GM21526 (cell line): ENCODE results near the gene SH3D19.

ENCODE experiments used
- ATAC-seq: cut with Tn5 transposase; IDR thresholded peaks from one replicate; pipeline ENCODE4 v1.9.1; 2021; ENCODE audit warnings: moderate library complexity; ENCODE audit not compliant: unreplicated experiment, low FRiP score

Gene SH3D19, protein sequence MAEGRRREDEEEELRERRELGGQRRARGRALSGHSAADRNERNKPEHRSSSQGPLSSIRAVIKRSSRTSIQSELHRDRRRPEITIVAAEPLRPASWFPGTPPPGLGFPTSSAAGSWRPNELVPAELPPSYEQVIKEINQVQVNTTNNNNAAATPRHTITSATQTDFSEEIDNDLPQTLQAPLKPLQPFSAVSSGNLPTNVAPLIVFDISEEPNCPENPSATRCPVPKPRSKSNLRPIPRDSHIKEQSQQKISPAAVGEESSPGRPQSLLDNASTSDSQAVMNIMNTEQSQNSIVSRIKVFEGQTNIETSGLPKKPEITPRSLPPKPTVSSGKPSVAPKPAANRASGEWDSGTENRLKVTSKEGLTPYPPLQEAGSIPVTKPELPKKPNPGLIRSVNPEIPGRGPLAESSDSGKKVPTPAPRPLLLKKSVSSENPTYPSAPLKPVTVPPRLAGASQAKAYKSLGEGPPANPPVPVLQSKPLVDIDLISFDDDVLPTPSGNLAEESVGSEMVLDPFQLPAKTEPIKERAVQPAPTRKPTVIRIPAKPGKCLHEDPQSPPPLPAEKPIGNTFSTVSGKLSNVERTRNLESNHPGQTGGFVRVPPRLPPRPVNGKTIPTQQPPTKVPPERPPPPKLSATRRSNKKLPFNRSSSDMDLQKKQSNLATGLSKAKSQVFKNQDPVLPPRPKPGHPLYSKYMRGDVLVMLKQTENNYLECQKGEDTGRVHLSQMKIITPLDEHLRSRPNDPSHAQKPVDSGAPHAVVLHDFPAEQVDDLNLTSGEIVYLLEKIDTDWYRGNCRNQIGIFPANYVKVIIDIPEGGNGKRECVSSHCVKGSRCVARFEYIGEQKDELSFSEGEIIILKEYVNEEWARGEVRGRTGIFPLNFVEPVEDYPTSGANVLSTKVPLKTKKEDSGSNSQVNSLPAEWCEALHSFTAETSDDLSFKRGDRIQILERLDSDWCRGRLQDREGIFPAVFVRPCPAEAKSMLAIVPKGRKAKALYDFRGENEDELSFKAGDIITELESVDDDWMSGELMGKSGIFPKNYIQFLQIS

DNA sequence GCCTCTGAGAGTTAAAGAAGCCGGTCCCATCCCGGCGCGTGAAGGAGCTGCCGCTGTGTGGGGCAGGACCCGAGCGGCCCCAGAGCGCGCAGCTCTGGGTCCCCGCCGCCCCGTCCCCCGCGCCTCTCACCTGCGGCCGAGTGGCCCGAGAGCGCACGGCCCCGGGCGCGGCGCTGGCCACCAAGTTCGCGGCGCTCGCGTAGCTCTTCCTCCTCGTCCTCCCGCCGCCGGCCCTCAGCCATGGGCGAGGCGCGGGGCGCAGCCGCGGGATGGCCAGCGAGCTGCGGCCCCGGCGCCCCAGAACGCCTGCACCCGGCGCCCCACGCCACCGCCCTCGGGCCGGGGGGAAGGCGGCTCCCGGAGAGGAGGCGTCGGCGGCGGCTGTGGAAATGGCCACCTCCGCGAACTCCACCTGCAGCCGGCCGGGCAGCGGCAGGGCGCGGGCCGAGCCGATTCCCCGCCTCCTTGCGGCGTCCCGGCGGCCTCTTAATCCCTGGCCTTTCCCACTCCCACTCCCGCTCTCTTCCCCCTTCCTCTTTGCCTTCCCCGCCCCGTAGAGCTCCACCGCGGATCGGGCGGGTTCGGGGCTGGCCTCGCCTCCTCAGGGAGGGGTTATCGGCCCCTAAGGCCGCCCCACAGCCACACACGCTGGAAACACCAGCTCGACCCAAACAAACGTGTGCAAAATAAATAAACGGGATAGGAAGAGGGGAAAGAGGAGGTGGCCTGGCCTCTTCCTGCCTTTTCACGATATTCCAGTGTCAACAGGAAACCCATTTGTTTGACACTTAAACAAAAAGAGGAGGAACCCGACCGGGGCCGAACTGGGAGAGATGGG, at the start of gene SH3D19:
TSS of gene SH3D19 (minus strand) at position 495 of the 838 bp plus-strand sequence. CDS start at position 242, 253 bp downstream.
- ATAC-seq = no peak

DNA sequence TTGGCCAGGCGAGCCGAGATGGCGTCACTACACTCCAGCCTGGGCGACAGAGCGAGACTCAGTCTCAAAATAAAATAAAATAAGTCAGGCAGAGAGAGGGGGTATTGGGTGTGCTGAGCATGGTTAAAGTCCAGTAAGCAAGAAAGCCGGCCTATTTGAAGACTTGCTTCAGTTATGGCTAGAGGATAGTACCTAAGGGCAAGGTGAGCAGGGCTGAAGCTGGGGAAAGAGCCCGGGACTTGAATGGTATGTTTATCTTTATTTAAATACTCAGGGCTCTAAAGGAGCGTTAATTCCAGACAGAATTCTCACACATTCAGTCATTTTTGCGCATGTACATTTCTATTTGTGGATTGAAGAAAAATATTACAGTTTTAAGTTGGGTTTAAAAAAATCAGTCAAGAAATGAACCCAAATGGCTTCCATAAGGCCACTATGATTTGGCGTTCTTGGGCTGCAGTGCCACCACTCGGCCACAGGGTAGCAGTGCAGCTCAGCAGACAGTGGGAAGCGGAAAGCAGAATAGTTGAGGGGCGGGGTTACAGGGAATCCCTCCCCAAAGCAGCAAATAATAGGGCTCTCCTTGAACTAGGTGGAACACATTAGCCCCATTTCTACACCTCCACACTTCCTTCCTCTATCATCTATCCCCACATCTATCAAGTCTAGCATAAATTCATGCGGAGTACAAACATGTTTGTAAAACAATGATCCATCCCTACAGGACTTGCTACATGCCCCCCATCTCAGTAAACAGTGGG, 37.2 kb upstream of the SH3D19 start:
- peak; percentile 96 for ATAC-seq

DNA sequence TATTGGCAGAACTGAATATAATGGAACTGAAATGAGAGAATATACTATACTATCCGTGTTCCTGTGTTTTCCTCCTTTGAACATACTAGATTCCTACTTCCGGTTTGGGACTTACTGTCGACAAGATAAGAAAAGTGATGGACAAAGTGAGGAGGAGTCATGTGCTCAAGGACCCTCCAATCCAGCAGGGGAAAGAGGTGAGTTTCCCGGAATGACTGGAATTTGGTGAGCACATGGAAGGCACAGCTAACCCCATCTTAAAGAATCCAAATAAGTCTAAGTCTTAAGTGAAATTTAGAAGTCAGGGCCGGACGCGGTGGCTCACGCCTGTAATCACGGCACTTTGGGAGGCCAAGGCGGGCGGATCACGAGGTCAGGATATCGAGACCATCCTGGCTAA, 36.6 kb upstream of the SH3D19 start:
- ATAC-seq = no peak

DNA sequence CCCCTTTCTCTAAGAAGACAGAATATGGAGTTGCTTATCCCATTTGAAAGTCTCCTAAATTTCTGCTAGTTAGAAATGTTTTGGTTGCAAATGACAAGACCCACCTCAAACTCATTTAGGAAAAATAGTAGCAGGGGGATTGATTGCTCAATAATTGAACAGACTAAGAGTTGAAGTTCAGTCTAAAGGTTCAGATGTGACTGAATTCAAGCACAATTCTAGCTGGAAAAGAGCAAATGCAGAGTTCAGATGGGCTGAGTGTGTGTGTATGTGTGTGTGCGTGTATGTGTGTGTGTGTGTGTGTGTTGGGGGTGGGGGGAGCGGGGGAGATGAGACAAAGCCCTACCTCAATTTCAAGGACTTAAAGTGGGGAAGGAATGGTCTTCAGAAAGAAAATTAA, 35.7 kb upstream of the SH3D19 start:
- no peak for ATAC-seq

DNA sequence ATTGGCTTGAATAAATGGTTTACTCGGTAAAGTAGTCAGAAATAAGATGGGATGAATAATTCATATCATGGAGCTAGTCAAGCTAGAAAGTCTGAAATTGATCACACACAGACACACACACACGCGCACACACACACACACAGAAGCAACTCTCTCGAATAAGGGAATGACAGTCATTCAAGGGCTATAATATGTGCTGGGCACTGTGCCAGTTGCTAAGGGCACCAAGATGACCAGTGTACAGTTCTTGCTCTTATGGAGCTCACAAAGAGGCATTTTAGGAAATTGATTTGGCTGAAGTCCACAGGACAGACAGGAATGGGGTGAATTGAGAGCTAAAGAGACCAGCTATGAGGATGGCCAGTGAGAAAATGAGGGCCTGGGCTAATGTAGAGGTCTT, 34.2 kb upstream of the SH3D19 start:
- ATAC-seq = no peak

DNA sequence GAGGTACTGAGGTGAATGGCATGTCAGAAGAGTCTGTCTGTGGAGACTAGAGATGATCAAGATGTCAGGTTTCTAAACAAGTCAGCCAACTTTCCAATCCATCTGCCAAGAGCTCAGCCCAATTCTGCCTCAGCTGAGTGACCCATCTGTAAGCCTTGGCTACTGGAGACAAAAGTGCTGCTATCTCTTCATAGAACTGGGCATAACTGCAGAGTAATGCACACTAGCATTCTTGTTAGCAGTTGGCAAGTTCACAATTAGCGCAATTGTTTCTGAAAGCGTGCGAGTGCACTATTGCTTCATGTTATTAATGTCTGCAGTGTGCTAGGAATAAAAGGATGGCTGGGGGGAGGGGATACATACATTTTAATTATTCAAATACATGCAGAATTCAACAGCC, 32.9 kb upstream of the SH3D19 start:
- no peak for ATAC-seq

DNA sequence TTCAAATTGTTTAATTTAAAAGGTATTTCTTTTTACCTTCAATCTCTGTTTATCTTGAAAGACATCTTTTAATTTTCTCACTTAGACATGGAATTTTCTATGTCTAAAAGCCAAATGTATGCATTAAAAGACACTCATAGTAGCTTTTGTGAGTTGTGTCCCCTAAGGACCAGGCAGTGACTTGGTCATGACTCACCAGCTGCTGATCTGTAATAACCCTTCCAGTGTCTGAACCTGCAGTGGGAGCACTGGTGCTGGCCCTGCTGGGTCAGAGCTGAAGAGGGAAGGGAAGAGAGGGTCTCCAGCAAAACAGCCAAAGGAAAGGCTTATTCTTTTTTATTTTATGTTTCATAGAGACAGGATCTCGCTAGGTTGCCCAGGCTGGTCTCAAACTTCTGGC, 31.1 kb upstream of the SH3D19 start:
- no peak for ATAC-seq

DNA sequence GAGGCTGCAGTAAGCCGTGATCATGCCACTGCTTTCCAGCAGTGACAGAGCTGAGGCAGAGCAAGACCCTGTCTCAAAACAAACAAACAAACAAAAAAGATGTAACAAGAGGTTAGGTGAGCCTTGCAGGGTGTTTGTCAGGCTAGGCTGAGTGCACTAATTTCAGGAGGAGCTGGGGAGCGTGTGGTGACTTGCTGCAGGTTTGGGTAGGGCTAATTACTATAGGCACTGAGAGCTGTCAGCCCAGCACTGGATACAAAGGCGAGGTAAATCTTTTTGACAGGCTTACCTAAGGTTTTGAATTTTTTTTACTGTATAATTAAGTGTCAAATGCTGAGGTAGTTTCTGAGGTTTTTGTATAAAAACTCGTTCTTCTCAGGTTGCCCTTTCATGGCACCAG, 29.8 kb upstream of the SH3D19 start:
- ATAC-seq = no peak

DNA sequence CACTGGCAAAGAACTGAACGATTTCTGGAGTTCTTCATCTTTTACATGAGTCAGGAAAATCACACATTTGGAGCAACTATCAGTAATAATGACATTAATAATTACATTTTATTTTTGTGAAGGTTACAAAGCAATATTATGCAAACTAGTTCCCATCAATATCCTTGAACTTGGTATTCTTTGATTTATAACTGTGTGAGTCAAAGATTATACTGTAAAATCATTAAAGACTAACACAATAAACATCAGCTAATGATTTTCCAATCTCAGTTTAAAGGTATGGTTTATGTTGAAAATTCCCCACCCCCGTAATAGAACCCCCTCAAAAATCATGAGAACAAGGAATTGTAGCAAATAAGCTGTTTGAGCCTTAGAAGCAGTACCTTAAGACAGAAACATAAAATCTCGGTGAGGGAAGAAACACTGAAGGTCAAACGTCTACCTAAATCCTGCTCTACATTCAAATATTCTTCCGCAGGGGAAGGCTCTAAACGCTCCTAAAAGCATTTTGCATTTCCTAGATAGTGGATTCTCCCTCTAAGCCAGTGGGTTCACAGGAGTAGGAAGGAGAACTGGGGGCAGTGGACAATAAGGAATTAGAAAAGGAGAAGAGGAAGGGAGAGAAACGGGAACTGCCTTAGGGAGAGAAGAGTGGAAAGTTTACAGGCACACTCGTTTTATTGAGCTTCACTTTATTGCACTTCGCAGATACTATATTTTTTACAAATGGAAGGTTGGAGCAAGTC, 22.3 kb upstream of the SH3D19 start:
- no peak for ATAC-seq

DNA sequence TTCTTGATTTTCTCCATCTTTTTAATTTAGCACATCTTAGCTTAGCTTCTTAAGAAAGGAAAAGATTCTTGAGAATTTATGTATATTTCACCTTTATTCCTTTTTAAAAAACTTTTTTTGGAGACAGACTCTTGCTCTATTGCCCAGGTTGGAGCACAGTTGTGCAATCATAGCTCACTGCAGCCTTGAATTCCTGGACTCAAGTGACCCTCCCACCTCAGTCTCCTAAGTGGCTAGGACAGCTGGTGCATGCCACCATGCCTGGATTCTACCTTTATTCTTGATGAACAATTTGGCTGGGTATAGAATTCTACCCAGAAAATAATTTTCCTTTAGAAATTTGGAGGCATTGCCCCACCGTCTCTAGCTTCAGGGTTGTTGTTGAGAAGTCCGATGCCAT, 19.5 kb upstream of the SH3D19 start:
- no peak for ATAC-seq

DNA sequence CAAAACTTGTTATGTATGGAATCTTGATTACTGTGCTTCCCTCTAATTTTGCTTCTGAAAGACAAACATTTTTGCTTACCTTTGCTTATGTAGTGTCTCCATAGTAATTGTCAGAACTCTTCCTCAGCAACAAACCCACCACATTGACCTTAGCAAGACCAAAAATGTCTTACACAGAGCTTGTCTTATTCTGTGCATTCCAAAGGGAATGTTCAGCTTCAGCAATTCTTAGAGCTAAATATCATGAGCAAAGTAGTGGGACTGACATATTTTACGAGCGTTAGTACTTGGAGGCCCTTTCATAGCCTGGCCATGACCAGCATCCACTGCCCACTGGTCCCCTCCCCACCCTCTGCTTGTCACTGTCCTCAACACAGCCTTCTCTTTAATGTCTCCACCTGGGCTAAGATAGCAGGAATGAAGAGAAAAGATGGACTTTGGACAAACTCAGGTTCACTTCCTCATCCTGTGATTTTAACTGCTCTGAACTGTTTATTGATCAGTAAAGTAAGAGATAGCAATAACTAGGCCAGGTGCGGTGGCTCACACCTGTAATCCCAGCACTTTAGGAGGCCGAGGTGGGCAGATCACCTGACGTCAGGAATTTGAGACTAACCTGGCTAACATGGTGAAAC, 15.5 kb upstream of the SH3D19 start:
- no peak for ATAC-seq

DNA sequence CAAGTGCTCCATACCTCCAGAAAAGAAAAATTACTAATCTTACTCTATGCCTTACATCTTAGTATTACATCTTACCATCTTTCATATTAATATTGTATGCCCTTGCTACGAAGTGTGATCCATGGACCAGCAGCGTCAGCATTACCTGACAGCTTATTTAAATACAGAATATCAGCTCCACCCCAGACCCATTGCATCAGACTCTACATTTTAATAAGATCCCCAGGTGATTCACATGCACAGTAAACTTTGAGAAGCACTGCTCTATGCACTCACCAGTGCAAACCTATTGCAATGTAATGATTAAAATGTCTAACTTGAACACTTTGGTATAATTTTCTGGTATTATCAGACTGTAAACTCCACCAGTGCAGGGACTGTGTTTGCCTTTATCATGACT, 14.1 kb upstream of the SH3D19 start:
- no peak for ATAC-seq

DNA sequence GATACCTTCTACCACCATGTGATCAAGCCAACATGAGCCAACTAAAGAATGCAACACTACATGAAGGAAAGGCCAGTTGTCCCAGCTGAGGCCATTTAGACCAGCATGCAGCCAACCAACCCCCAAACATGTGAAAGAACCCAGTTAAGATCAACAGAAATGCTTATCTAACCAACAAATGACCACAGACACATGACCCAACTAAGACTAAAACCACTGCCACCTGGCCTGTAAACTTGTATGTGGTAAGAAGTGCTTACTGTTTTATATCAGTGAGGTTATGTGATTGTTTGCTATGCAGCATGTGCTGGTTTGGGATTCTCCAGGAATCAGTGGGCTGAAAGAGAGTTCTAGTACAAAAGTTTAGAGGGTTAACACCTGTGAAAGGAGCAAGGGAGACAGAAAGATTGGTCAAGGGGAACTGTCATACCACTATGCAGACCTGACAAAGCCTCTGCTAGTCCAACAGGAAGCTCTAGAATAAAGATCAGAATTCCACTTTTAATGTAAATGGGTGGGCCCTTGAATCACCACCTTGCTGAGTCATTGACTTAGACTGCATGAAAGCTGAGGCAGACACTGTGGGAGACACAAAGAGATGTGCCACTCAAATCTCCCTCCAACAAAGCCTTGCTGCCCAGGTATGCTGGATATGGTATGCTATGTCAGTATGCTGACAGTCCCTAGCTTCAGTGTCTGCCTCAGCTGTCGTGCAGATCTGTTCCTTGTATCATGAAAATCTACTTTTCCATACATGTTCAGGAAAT, 6.1 kb upstream of the SH3D19 start:
- no peak for ATAC-seq

DNA sequence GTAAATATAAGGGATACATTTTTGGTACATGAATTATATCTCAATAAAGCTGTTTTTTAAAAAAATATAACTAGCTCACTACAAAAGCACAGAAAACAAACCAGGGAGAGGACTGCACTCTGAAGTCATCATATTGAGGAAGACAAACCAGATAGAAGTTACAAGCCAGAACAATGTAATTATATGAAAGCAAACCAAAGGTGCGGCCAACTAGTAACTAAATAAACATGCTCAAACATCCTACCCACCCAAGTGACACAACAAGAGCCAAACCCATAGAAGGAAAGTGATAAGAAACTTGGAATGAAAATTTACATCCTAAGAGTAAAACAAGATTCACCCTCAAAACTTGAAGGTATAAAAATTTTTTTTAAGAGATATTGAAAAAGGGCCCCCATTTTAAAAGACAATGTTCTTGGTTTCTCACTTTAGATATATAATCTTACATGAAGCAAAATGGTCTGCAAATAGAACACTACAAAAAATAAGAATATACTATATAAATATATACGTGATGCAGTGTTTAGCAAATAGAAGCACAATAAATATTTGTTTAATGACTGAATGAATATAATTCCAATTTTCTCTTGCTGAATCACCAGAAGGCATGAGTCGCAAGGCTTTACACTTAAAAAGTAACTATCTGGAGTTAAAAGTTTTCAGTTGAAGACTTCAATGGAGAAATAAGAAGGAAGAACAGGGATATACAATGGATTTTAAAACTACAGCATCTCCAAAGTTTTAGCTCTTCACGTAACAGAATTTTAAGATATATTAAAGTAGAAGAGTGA, 4.0 kb upstream of the SH3D19 start:
- ATAC-seq = no peak

DNA sequence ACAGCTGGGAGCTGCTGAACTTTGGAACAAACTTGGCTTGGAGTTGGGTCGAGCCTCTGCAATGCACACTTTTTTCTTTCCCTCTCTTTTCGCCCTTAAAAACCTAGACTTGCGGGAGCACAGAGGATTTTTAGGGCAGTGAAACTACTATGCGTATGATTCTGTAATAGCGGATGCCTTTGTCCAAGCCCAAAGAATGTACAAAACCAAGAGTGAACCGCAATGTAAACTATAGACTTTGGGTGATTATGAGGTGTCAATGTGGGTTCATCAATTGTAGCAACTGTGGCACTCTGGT, 493 bp upstream of the SH3D19 start:
- ATAC-seq = no peak

DNA sequence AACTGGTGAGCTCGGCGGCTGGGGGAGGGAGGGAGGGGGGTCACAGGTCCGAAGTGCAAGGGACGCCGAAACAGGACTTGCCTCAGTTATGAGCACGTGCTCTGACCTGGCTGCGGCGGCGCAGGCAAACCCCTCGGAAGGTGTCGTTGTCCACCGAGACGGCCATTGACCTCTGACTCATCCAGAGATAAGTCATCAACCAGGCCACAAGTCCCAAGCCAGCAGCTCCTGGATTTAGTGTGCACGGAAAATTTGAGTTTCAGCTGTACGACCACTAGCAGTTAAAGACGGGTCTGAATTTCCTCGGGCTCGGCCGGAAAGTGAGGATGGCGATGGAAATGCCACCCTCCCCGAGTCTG, 674 bp downstream of the SH3D19 start:
- no peak for ATAC-seq

DNA sequence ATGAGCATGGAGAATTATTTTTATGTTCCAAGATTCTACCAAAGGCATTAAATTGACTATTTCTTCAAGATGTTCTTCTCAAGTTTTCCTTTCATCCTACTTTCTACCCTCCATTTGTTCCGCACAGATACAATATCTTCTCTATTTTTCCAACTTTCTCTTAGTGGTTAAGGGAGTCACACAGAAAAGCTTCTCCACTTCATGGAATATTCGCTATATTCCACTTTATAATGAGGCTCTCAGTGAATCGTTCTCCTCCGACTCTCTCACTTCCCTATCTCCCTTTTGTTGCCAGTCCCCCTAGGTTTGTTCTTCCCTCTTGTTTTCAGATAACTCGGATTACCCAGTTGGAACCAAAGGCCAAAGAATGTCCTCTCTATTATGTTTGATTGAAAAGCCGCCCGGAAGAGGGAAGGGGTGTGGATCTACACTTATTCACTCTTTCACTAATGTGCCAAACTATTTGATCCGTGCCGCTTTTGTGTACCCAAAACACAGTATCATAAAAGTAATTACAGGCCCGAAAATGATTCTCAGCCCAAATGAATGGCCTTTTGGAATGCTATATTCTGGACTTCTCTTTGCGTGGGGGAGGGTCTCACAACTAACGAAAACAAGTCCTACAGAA, 1.2 kb downstream of the SH3D19 start:
- ATAC-seq = no peak
